A549 (cell line): Measurements from ENCODE around the gene MEF2D. TPM values are rescaled to one million over a fixed set of nuclear protein-coding genes. Genes with fewer than 3 reads are reported as not detected.
A peak's percentile ranks its signal among the peaks of the same experiment; 100 is the strongest.

Experiments used
- ATAC-seq, 2 experiments: fragments of 200-7000 bp in 1 of 2; fragments of >200 bp in 1 of 2; cut with Nextera tagmentation in 1 of 2; cut with Tn5 transposase in 1 of 2; 3 replicates each; pipeline versions ENCODE4 v1.8.0 to v1.9.1; 2018 to 2020; ENCODE audit warnings: mild to moderate bottlenecking in 1 of 2, moderate library complexity in 1 of 2
- CTCF ChIA-PET: fragments of 300-600 bp; sonication (Branson Sonifier 250); formaldehyde crosslinking; extraction: SDS; loops from one replicate; lab custom pipeline; 2021; ENCODE audit warnings: antibody characterized with exemption, inconsistent platforms; lab: Yijun Ruan, JAX
- POLR2A ChIA-PET: fragments of 350-600 bp; formaldehyde crosslinking; extraction: SDS; loops from one replicate; lab custom pipeline; 2021; ENCODE audit warnings: antibody characterized with exemption, inconsistent platforms; lab: Yijun Ruan, JAX
- DNase-seq, 2 experiments: peaks; one replicate each; pipeline versions ENCODE4 v3.0.0 to v3.0.0-alpha.2; 2011 to 2016; ENCODE audit warnings: low read depth in 1 of 2, low spot score in 1 of 2
- FAIRE-seq: peaks from 2 replicates; lab custom pipeline; 2011; peaks lifted over from hg19 to GRCh38; lab: Jason Lieb, UNC
- H3K27ac ChIP-seq, 2 experiments: fragments of >200 bp; sonication (Bioruptor Twin); formaldehyde crosslinking; 3 replicates each; pipeline ENCODE4 v1.5.1; 2016 to 2017
- H3K4me1 ChIP-seq: fragments of >200 bp; sonication (Bioruptor Twin); formaldehyde crosslinking; 3 replicates; pipeline ENCODE4 v1.6.1; 2016
- H3K4me2 ChIP-seq: fragments of >200 bp; sonication (Bioruptor Twin); formaldehyde crosslinking; 3 replicates; pipeline ENCODE4 v1.6.1; 2016
- H3K4me3 ChIP-seq: fragments of >200 bp; sonication (Bioruptor Twin); formaldehyde crosslinking; 3 replicates; pipeline ENCODE4 v1.5.1; 2016
- H3K9me3 ChIP-seq: fragments of >200 bp; sonication (Bioruptor Twin); formaldehyde crosslinking; 3 replicates; pipeline ENCODE4 v1.6.1; 2016
- CBX8 ChIP-seq: fragments of 200-600 bp; sonication (generic); IDR thresholded peaks from 2 replicates; pipeline ENCODE4 v1.6.1; 2016
- CEBPB ChIP-seq, 2 experiments: fragments of >200 bp in 1 of 2; sonication (Bioruptor Twin) in 1 of 2; formaldehyde crosslinking in 1 of 2; IDR thresholded peaks; 2 replicates each; pipeline ENCODE4 v1.6.1; 2012 to 2016
- CTCF ChIP-seq: fragments of >200 bp; sonication (Bioruptor Twin); formaldehyde crosslinking; IDR thresholded peaks from 3 replicates; pipeline ENCODE4 v1.5.1; 2016
- EHMT2 ChIP-seq: fragments of 200-600 bp; sonication (generic); IDR thresholded peaks from 2 replicates; pipeline ENCODE4 v1.6.1; 2016; ENCODE audit warnings: antibody characterized with exemption, low read depth, mild to moderate bottlenecking, moderate library complexity
- ELK1 ChIP-seq: fragments of 150-350 bp; IDR thresholded peaks from 2 replicates; pipeline ENCODE4 v1.6.1; 2014; ENCODE audit warnings: low read depth, mild to moderate bottlenecking, low read length
- HOXB13 ChIP-seq: fragments of 250-450 bp; sonication (Bioruptor Pico); IDR thresholded peaks from 2 replicates; pipeline ENCODE4 v1.5.0; 2020; ENCODE audit warnings: low read depth, mild to moderate bottlenecking, moderate library complexity
- KDM5A ChIP-seq: fragments of 200-600 bp; sonication (generic); IDR thresholded peaks from 2 replicates; pipeline ENCODE4 v1.6.1; 2016; ENCODE audit warnings: antibody characterized with exemption, mild to moderate bottlenecking
- MAX ChIP-seq: IDR thresholded peaks from 2 replicates; pipeline ENCODE4 v1.6.1; 2012
- MYC ChIP-seq: IDR thresholded peaks from 2 replicates; pipeline ENCODE4 v1.6.1; 2012; ENCODE audit warnings: mild to moderate bottlenecking, inconsistent platforms, low read length, improper control_type of control experiment, borderline replicate concordance
- NFE2L2 ChIP-seq: fragments of 150-350 bp; conservative IDR thresholded peaks from 2 replicates; pipeline ENCODE4 v1.6.1; 2014; ENCODE audit warnings: low read length
- NR3C1 ChIP-seq: fragments of >200 bp; sonication (Bioruptor Twin); formaldehyde crosslinking; IDR thresholded peaks from 3 replicates; pipeline ENCODE4 v1.6.1; 2017
- POLR2AphosphoS2 ChIP-seq: conservative IDR thresholded peaks from 2 replicates; pipeline ENCODE4 v1.6.1; 2012; ENCODE audit warnings: low read length, improper control_type of control experiment, inconsistent platforms
- RAD21 ChIP-seq, 2 experiments: fragments of >200 bp in 1 of 2; sonication (Bioruptor Twin) in 1 of 2; formaldehyde crosslinking in 1 of 2; IDR thresholded peaks in 1 of 2; conservative IDR thresholded peaks in 1 of 2; 2 replicates in 1 of 2; 3 replicates in 1 of 2; pipeline ENCODE4 v1.6.1; 2012 to 2018; ENCODE audit warnings: inconsistent platforms in 1 of 2
- RNF2 ChIP-seq: fragments of 200-600 bp; sonication (generic); IDR thresholded peaks from 2 replicates; pipeline ENCODE4 v1.6.1; 2016; ENCODE audit warnings: low read depth, mild to moderate bottlenecking, antibody characterized with exemption, moderate library complexity, borderline replicate concordance
- SMC3 ChIP-seq: fragments of >200 bp; sonication (Bioruptor Twin); formaldehyde crosslinking; IDR thresholded peaks from 3 replicates; pipeline ENCODE4 v1.6.1; 2018; ENCODE audit warnings: inconsistent platforms
- SREBF2 ChIP-seq: fragments of 450-650 bp; IDR thresholded peaks from 2 replicates; pipeline ENCODE4 v1.6.1; 2014; ENCODE audit warnings: mild to moderate bottlenecking, moderate library complexity
- ZSCAN20 ChIP-seq: fragments of 250-450 bp; sonication (Bioruptor Pico); IDR thresholded peaks from 2 replicates; pipeline ENCODE4 v1.8.0; 2022; ENCODE audit warnings: mild to moderate bottlenecking, moderate library complexity
- WGBS: methylation state at CpG from one replicate; pipeline ENCODE4 v1.1.6; 2017; ENCODE audit errors: missing lambda C conversion rate; 5-methylcytosine and 5-hydroxymethylcytosine counted together
- polyA plus RNA-seq, 4 experiments: library from polyadenylated mRNA; depleted of rRNA in 3 of 4; stranded (reverse); fragments of >200 nt; fragmentation: RNase III in 1 of 4; extraction: RNeasy Plus Mini Kit Qiagen cat#74134 plus additional on column Dnase treatment in 1 of 4; gene quantifications; 2 replicates in 3 of 4; 3 replicates in 1 of 4; pipeline ENCODE4 v1.2.3, GENCODE V29; 2011 to 2017

Gene MEF2D
- polyA plus RNA-seq, 2 of the 4 experiments (the other 2 are of a cell fraction): 16.8 to 23.4 TPM

GRCh38 chr1:156465747-156466365, 34.7 kb downstream of the MEF2D start:
- Histone ChIP-seq H3K4me2 (no peak overlapping the region), H3K4me1 (peaks cover 51% of the 10 kb centered on the region), H3K4me3 (no peak overlapping the region), H3K27ac (peak overlapping the region; percentile 10 to 43; a peak in 1 of 6 replicates), H3K9me3 (no peaks in the 10 kb centered on the region)
- peak in 1 of 2 experiments; percentile 38 for DNase-seq
- FAIRE-seq: no peak
- CTCF ChIA-PET: interaction anchor here (0.6 to 24.0 kb wide), 10 partner anchors 8 to 143 kb away, joined by 3 to 474 read pairs (median 4); partner anchors contain the start of gene MEF2D
- peak in 1 of 2 experiments; percentile 50; a peak in 3 of 6 replicates for ATAC-seq
- WGBS: 77% methylated on average over 14 of the region's 17 CpGs
- POLR2A ChIA-PET: interaction anchor here (1.6 to 2.1 kb wide), 2 partner anchors 8 to 35 kb away, joined by 4 to 11 read pairs; no protein-coding TSS in a partner anchor
- TF ChIP-seq RAD21 (conservative IDR thresholded peaks at IDR 0.05 in 1 of 2, IDR thresholded peaks at IDR 0.05 in 1 of 2) (peak in 1 of 2 experiments; percentile 45; a peak in 2 of 5 replicates), CBX8 (no peak), CTCF (peak; percentile 36)

GRCh38 chr1:156464825-156465452, 35.6 kb downstream of the MEF2D start:
- CTCF ChIA-PET: interaction anchor here (0.6 to 24.0 kb wide), 8 partner anchors 8 to 144 kb away, joined by 3 to 474 read pairs (median 5); partner anchors contain the start of gene MEF2D
- H3K4me2 ChIP-seq: peak overlapping the region; percentile 49; the same call in 1 of the 3 replicates
- H3K4me3 ChIP-seq: no peak overlapping the region
- peaks cover 46% of the 10 kb centered on the region for H3K4me1 ChIP-seq
- POLR2A ChIA-PET: interaction anchor here (2.1 kb wide), 1 partner anchor 8 kb away, joined by 11 read pairs; no protein-coding TSS in a partner anchor
- no peaks in the 10 kb centered on the region for H3K9me3 ChIP-seq
- ATAC-seq (no peak), FAIRE-seq (no peak)
- peak overlapping the region; percentile 35 to 63; a peak in 2 of 6 replicates for H3K27ac ChIP-seq
- TF ChIP-seq ELK1: no peak
- TF ChIP-seq ZSCAN20 (CRISPR knock-in tag): no peak
- no peak for TF ChIP-seq MYC
- TF ChIP-seq SREBF2: no peak
- no peak for TF ChIP-seq CEBPB (IDR thresholded peaks at IDR 0.05)
- TF ChIP-seq NR3C1: no peak
- no peak for TF ChIP-seq RNF2
- TF ChIP-seq MAX: no peak
- TF ChIP-seq HOXB13 (CRISPR knock-in tag): no peak
- TF ChIP-seq SMC3: no peak
- no peak for TF ChIP-seq NFE2L2
- no peak for TF ChIP-seq POLR2AphosphoS2
- no peak for TF ChIP-seq KDM5A
- no peak for TF ChIP-seq CTCF
- TF ChIP-seq EHMT2: no peak
- TF ChIP-seq, all 56 proteins: peak for 0
- 71% methylated on average over 9 of the region's 9 CpGs for WGBS
- DNase-seq: no peak
